Measurements from ENCODE around the gene ZNF638.
"Not testable (repeated sequence)": the region's sequence is repeated elsewhere in the genome, so short reads cannot be mapped to it uniquely, and the experiment has no call there.

Gene ZNF638

GRCh38 chr2:71331581-71332434, at the start of gene ZNF638:
ZNF638 (plus strand) TSS chr2:71331782; CDS start chr2:71348955, 17,173 bp downstream.
- peak; percentile 65 for DNase-seq (ENCODE audit: low read depth, low spot score)

GRCh38 chr2:71281950-71282349, 49.6 kb upstream of the ZNF638 start:
- DNase-seq (ENCODE audit: low read depth, low spot score) = no peak

GRCh38 chr2:71282493-71282892, 49.1 kb upstream of the ZNF638 start:
- no peak for DNase-seq (ENCODE audit: low read depth, low spot score)

GRCh38 chr2:71283131-71283530, 48.5 kb upstream of the ZNF638 start:
- no peak for DNase-seq (ENCODE audit: low read depth, low spot score)

- DNase-seq (ENCODE audit: low read depth, low spot score) = no peak
These were observed 45.9 kb upstream of the ZNF638 start for GRCh38 chr2:71285706-71286105.

GRCh38 chr2:71291398-71291797, 40.2 kb upstream of the ZNF638 start:
- no peak for DNase-seq (ENCODE audit: low read depth, low spot score)

GRCh38 chr2:71292159-71292558, 39.4 kb upstream of the ZNF638 start:
- no peak for DNase-seq (ENCODE audit: low read depth, low spot score)

- no peak for DNase-seq (ENCODE audit: low read depth, low spot score)
These were observed 32.7 kb upstream of the ZNF638 start for GRCh38 chr2:71298914-71299313.

- no peak for DNase-seq (ENCODE audit: low read depth, low spot score)
These were observed 32.1 kb upstream of the ZNF638 start for GRCh38 chr2:71299507-71299906.

GRCh38 chr2:71303849-71304248, 27.7 kb upstream of the ZNF638 start:
- DNase-seq (ENCODE audit: low read depth, low spot score) = no peak

- no peak for DNase-seq (ENCODE audit: low read depth, low spot score)
These were observed 24.8 kb upstream of the ZNF638 start for GRCh38 chr2:71306762-71307161.

- no peak for DNase-seq (ENCODE audit: low read depth, low spot score)
These were observed 18.4 kb upstream of the ZNF638 start for GRCh38 chr2:71313016-71313766.

GRCh38 chr2:71317060-71317459, 14.5 kb upstream of the ZNF638 start:
- DNase-seq (ENCODE audit: low read depth, low spot score) = no peak

- not testable (repeated sequence) for DNase-seq (ENCODE audit: low read depth, low spot score)
These were observed 13.7 kb upstream of the ZNF638 start for GRCh38 chr2:71317900-71318299.

- no peak for DNase-seq (ENCODE audit: low read depth, low spot score)
These were observed 8.2 kb upstream of the ZNF638 start for GRCh38 chr2:71323386-71323785.

- no peak for DNase-seq (ENCODE audit: low read depth, low spot score)
These were observed 4.6 kb upstream of the ZNF638 start for GRCh38 chr2:71326968-71327367.

- no peak for DNase-seq (ENCODE audit: low read depth, low spot score)
These were observed 3.7 kb upstream of the ZNF638 start for GRCh38 chr2:71327916-71328315.

- DNase-seq (ENCODE audit: low read depth, low spot score) = no peak
These were observed 1.4 kb upstream of the ZNF638 start for GRCh38 chr2:71330155-71330554.

GRCh38 chr2:71330585-71331330, 824 bp upstream of the ZNF638 start:
- no peak for DNase-seq (ENCODE audit: low read depth, low spot score)

GRCh38 chr2:71331331-71331580, 326 bp upstream of the ZNF638 start:
- DNase-seq (ENCODE audit: low read depth, low spot score) = not testable (repeated sequence)

GRCh38 chr2:71332435-71332796, 834 bp downstream of the ZNF638 start:
- no peak for DNase-seq (ENCODE audit: low read depth, low spot score)

GRCh38 chr2:71333619-71334018, 2.0 kb downstream of the ZNF638 start:
- no peak for DNase-seq (ENCODE audit: low read depth, low spot score)

- no peak for DNase-seq (ENCODE audit: low read depth, low spot score)
These were observed 4.8 kb downstream of the ZNF638 start for GRCh38 chr2:71336384-71336783.

Data from iPS DF 19.7 (cell line).